Left renal cortex interstitium (tissue), 4 donors: ENCODE results near the gene PRRG4. TPM values are rescaled to one million over a fixed set of nuclear protein-coding genes. Genes with fewer than 3 reads are reported as not detected.
"Not testable (repeated sequence)": the region's sequence is repeated elsewhere in the genome, so short reads cannot be mapped to it uniquely, and the experiment has no call there.

Experiments
- DNase-seq, 4 donors: peaks; one replicate each; pipeline ENCODE4 v3.0.0-alpha.2; 2013; ENCODE audit warnings: low read depth in 4 of 4, low spot score in 2 of 4, missing footprints in 1 of 4
- polyA plus RNA-seq, 4 donors: library from polyadenylated mRNA; unstranded; fragments of 120-200 nt; gene quantifications; one replicate each; pipeline ENCODE4 v1.2.1, GENCODE V29; 2013; ENCODE audit not compliant: insufficient read length in 4 of 4

Gene PRRG4
- polyA plus RNA-seq, 4 donors, result 5.5 to 7.4 (median 6.4) TPM

DNA sequence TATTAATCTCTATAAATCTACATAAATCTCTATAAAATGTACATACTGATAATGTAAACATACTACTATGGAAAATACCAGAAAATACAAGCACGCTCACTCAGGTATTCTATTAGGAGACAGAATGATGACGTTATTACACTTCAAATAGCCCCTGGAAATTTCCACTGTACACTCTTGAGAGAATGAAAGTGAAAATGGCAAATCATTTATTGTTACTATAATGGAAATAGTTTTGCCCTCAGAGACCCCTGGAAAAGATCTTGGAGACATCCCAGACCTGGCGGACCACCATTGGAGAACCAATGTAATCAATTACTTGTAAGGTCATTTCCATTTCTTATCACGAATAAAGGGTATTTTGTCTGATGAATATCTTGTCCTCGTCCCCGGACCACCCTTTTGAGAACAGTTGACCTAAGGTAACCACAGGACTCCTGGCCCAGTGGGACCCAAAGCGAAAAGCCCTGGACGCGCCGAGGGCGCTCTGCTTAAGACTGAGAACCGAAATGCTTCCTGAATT is 509 bp upstream of the PRRG4 start:
- peak in 1 of 4 donors; percentile 15 for DNase-seq

DNA sequence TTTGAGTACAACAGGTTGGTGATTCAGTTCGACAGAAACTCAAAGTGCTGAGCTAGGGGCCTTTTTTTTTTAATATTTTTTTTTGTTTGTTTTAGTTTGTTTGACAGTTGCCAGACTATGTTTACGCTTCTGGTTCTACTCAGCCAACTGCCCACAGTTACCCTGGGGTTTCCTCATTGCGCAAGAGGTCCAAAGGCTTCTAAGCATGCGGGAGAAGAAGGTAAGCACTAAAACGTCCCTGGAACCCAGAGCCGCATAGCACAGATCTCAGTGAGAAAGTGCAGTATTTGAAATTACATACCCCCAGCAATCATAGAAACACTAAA is 649 bp downstream of the PRRG4 start:
- DNase-seq, result peak in 1 of 4 donors; percentile 21

DNA sequence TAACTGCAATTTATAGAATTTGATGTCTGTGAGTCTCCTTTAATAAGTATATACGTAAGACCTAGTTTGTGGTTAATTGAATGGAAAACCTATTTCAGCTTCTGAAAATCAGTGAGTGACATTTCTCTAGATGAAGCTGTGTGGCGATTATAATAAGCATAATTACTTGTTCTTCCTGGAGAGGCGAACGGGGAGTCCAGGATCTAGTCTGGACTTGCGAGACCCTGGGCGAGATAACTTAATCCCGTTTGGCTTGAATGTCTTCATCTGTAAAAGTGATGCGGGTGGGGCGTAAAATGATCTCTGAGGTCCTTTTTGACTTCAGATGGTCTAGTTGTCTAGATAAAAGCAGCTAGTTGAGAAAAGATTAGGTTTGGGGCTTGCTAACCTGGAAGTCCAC is 1.1 kb downstream of the PRRG4 start:
- DNase-seq, result peak in 1 of 4 donors; percentile 3

DNA sequence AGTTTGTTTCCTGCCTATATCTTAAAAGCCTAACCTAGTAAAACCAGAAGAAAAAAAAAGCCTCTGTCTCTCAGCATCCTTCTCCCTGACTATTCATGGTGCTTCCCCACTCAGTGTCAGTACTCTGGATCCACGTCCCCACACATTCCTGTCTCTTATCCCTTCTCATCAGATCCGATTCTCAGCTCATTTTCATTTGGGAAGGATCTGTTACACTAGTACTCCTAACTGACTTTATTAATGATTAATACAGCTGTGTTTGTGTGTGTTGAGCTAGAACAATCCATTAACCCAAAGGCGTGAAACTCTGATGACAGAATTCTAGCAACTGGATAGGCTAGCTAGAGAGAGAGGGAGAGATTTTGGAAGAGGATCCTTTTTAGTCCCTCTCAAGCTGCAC is 1.5 kb downstream of the PRRG4 start:
- DNase-seq, result peak in 1 of 4 donors; percentile 28

DNA sequence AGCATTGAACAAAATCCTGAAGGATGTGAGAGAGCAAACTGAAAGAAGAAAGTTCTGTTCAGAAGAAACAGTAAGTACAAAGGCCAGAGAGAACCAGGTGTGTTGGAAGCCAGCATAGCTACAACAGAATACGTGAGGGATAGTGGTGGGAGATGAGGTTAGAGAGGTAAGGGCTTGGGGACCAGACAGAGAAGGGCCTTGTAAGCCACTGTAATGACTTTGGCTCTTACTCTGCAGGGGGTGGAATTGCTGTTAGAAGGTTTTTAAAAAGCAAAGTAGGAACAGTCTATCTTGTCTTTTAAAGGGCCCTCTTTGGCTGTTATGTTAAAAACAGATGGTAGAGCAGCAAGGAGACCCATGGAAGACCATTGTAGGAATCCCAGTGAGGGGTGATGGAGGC is 4.2 kb downstream of the PRRG4 start:
- no peak for DNase-seq

DNA sequence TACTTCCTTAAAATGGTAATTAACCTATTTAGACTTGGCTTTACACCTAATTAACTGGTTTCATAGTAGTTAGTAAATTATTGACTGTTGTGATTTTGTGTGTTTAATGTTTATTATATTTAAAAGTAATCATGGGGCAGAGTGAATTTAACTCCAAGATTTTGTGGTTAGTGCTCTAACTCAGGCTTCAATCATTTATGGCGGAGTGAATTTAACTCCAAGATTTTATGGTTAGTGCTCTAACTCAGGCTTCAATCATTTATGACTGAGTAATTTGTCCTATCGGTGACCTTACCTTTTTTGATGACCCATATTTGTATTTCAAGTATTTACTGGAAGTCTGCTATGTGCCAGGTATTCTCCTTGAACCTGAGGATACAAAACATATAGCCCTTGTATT is 7.2 kb downstream of the PRRG4 start:
- no peak for DNase-seq

DNA sequence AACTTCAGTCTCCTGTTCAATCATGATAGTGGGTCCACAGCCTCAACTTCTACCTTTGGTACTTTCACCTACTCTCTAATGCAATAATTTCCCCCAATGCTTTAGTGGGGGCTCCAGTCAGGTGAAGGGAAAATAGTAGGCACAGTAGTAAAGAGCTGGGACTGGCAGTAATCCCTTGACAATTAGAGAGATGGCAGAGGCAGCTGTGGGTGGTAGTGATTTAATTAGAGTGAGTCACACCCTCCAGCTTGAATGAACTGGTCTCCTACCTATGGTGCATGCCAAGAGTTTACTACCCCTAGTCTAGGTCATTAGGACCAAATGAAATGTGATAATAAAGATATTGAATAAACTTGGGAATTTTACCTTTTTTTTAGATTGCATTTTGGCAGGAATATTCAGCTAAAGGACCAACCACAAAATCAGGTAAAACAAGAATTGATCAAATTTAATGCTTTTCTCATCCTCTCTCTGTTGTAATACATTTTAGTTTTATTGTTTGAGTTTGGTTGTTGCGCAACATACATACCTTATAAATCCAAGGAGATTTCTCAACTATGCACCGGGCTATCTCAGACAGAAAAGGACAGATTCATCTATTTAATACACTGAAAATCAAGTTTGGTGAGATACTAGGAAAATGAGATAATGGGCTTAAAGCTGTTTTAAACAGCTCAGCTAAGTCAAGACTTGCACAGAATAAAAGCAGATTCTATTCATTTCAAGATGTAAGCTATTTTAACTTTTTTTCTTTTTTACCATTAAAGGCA is 9.0 kb downstream of the PRRG4 start:
- DNase-seq, result no peak

DNA sequence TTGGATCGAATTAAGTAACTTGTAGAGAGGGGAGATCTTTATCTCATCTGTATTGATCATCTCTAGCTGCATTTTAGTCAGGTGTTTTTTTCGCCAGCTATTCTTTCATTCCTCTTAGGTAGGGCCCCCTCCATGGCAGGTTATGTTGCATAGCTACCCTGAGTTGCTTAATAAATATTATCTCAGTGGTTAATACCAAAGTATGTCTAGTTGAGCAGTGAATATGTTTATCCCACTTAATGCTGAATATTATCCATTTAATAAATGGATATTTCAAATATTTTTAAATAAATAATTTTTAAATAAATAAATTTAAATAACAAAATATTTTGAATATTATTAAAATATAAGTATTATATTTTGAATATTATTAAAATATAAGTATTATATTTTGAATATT is 9.6 kb downstream of the PRRG4 start:
- no peak for DNase-seq

DNA sequence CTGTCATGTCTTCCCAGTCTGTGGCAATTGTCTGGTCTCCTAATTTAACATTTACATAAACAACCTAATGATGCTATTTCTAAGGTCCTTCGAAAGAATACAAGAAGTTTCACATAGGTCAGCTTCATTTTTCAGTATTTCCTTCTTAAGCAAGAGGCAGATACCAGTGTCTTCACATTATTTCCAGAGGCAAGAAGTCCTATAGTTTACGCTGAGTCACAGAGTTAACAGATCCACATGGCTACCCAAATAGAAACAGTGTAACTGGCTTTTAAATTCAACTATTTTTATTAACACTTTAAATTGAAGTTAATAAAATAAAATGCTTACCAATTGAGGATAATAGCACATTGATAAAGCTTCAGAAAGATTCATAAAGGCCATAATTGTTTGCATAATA is 10.9 kb downstream of the PRRG4 start:
- DNase-seq, result no peak

DNA sequence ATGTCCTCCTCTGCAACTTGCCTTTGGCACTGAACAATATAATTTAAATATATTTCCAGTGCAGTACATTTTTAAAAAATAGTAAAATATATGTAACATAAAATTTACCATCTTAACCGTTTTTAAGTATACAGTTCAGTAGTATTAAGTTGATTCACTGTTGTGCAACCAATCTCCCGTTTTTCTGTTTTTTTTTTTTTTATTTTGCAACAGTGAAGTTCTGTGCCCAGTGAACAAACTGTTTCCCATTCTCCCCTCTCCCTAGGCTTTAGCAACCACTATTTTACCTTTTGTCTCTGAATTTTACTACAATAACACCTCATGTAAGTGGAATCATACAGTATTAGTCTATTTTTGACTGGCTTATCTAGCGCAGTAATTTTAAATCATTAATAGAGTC is 13.8 kb downstream of the PRRG4 start:
- DNase-seq, result no peak

DNA sequence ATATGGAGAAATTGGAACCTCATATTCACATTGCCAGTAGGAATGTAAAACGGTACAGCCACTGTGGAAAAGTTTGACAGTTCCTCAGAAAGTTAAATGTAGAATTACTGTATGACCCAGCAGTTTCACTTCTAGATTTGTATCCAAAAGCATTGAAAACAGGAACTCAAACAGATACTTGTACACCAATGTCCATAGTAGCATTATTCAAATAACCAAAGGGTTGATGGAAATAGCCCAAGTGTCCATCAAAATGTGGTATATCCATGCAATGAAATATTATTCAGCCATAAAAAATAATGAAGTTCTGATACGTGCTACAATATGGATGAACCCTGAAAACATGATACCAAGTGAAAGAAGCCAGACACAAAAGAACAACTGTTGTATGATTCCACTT is 17.8 kb downstream of the PRRG4 start:
- no peak for DNase-seq

DNA sequence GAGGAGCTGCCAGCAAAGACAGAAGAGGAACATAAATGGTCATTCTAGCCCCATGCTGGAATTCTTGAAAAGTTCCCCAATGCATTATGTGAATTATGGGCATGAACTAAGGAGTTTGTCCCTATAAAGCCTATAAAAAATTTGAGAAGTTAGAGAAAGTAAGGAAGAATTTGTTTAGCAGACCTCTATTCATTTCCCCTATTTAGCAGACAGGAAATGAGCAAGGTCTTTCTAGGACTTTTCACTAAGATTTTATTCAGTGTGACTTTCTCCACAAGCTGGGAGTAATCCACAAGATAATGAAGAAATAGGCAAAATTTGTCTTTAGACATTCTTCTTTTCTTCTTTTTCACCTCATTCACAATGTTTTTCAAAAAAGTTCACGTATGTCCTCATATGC is 20.0 kb downstream of the PRRG4 start:
- no peak for DNase-seq

DNA sequence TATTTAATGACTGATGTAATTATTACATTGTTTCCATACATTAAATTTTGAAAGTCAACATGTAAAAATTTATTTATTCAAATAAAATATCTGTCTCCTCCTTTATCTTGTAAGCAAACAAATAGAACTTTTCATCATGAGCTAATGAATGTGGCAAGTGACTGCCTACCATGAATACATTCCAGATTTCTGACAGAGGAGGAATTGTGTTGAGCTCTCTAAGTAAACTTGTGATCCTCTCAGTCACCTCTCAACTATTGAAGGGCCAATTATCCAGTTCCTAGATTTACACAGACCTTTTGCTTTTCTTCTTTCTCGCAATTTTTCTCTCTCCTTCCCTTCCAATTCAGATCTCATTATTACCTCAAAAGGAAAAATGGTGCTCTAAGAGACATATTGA is 21.5 kb downstream of the PRRG4 start:
- no peak for DNase-seq

DNA sequence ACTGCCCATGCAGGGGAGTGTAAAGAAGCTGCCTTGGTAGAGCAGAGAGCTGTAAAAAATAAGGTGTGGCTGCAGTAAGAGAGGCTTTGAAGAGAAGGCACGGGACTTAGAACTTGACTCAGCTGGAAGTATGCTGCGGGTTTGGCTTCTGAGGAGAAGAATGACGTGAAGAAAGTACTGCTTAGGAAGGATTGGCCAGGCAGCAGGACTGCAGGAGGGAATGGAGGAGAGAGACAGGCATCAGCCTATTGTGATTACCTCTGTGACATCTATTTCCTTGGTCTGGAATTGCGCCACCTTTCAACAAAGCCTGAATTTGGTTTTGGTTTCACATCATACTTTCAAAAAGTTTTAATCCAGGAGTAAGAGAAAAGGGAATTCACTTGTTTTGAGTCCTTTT is 22.5 kb downstream of the PRRG4 start:
- DNase-seq, result no peak

DNA sequence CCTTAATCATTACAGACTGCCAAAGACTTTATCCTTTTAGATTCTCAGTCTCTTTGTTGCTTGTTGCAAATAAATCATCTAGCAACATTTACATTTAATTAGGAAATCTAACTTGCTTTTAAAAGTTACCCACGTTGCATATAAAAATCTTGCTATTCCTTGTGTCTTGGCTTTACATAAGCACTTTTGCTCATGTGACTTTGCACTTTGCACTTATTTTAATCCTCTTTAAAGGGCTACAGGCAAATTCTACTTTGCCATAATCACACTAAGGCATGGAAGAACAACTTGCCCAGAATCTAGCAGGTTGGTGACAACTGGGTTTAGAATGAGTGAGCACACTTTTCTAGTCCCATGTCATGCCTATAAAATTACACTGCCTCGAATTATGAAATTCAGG is 25.9 kb downstream of the PRRG4 start:
- DNase-seq, result no peak

DNA sequence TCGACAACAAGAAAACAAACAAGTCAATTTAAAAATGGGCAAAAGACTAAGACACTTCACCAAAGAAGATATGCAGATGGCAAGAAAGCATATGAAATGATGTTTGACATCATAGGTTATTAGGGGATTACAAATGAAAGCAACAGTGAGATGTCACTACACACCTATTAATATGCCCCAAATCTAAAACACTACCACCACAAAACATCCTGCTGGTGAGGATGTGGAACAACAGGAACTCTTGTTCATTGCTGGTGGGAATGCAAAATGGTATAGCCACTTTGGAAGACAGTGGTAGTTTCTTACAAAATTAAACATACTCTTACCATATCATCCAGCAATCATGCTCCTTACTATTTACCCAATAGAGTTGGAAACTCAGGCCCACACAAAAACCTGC is 29.0 kb downstream of the PRRG4 start:
- no peak for DNase-seq

DNA sequence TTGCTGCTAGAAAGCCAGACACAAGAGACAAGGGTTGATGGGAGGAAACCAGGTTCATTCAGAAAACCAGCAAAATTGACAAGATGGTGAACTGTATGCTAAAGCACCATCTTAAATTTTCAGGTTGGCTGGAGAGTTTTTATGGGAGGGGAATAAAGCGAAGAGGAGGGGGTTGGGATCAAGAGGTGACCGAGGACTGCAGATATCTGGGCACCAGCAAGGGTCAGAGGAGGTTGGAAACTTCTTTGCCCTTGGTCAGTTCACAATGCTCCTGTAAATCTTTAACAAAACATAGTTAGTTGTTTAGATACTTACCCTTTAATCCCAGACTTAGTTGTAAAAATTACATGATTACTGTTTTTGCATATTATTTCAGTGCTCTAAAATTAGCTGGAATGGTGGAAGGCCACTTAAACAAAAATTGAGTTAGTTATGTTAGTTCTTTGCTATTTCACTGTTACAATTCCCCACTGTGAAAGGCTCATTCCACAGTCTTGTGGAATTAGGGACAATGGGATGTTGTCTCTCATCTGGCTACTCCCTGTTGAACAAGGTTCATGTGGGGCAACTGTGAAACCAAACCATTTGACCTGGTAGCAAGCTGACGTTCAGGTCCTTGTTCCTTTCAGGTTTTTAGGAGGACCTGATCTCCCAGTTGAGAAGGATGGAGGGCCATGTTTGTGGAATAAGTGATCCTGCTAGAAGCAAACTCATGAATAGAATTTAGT is 32.3 kb downstream of the PRRG4 start:
- no peak for DNase-seq

DNA sequence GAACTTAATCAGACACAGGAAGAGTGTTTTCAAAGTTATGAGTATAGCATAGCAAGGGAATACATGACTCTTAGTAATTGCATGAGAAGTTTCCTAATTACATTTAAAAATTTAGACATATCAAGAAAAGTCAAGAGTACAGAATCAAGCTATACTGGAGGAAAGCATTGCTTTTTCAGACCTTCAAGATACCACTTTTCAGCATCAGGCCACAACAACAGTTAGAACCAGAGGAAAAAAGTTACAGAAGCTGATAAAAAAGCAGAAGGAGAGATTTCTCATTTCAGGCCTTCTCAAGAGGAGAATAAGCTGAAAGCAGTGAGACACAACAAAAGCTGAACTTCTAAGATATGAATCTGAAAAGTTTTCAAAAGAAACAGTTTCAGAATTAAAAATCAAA is 34.8 kb downstream of the PRRG4 start:
- DNase-seq, result no peak

DNA sequence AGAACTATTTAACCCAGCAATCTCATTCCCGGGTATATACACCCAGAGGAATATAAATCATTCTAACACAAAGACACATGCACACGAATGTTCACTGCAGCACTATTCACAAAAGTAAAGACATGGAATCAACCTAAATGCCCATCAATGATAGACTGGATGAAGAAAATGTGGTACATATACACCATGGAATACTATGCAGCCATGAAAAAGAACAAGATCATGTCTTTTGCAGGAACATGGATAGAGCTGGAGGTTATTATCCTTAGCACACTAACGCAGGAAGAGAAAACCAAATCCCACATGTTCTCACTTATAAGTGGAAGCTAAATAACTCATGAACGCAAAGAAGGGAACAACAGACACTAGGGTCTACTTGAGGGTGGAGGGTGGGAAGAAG is 39.0 kb downstream of the PRRG4 start:
- not testable (repeated sequence) for DNase-seq

DNA sequence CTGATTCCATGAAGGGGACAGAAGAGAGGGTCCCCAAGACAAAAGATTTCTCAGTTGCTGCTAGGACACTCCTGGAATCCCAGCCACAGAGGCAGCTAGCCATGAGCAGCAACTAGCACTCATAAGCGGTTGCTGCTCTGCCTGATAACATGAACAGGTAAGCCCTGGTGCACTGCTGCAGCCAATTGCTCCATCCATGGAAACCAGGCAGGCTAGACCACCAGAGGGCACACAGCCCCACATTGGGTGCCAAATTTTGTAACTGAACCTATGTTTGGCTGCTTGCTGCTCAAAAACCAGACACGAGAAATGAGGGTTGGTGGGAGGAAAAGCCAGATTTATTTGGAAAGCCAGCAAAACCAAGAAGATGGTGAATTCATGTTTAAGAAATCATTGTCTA is 40.9 kb downstream of the PRRG4 start:
- DNase-seq, result no peak

DNA sequence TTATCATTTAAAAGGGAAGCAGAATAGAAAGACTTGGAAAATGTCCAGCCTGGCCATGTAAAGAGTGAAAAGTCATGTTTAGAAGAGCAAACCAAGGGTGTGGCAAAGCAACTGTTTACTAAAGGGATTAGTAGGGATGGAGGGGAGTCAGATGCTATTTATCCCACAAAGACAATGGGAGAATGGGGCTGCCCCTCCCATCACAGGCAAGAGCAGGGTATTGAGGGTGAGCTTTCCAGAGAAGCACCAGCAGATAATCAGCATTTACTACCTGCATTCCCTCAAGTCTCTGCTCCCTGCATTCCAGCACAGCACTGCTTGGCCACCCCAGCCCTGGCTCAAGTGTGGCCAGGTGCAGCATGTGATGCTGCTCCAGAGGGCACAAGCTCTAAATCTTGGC is 44.4 kb downstream of the PRRG4 start:
- DNase-seq, result no peak

DNA sequence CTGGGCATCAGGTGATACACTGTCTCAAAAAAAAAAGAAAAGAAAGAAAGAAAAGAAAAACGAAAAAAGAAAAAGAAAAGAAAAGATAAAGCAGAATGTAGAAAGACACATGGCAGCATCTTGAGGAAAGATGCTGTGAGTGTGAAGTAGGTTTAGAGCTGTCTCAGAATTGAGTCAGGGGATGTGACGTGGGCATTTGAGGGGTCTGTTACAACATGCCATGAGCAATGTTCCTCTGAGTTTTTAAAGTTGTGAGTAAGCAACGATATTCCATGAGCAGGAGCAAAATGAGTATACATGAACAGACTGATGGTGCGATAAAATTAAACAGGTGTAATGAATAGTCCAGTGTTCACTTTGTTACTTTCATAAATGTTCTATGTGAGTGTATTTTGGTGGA is 51.6 kb downstream of the PRRG4 start:
- DNase-seq, result no peak
